Measurements from ENCODE around the gene ALOXE3. TPM values are rescaled to one million over a fixed set of nuclear protein-coding genes. Genes with fewer than 3 reads are reported as not detected.
"Not testable (repeated sequence)": the region's sequence is repeated elsewhere in the genome, so short reads cannot be mapped to it uniquely, and the experiment has no call there.

The ALOXE3 gene
- total and polyA plus RNA-seq, 4 donors, result not detected

GRCh38 chr17:8061851-8062250 is 56.5 kb downstream of the ALOXE3 start:
- Histone ChIP-seq H3K4me1 (ENCODE audit: control insufficient read depth in 4 of 4, insufficient read depth in 4 of 4, low read length in 3 of 4) (peaks cover 0 to 23% (median 16%) of the 10 kb centered on the region in 4 donors), H3K27me3 (ENCODE audit: control insufficient read depth in 4 of 4, insufficient read depth in 4 of 4, low read length in 3 of 4) (peaks cover 0 to 30% (median 5%) of the 10 kb centered on the region in 4 donors)
- not testable (repeated sequence) for H3K27ac ChIP-seq (ENCODE audit: low read depth in 1 of 2, low read length in 2 of 2); H3K9ac ChIP-seq (ENCODE audit: low read depth in 1 of 2, low read length in 2 of 2); DNase-seq (ENCODE audit: low spot score); H3K4me3 ChIP-seq (ENCODE audit: low read depth in 1 of 3, low read length in 3 of 3); H3K36me3 ChIP-seq (ENCODE audit: control insufficient read depth in 4 of 4, insufficient read depth in 3 of 4, low read depth in 1 of 4, low read length in 3 of 4); H3K9me3 ChIP-seq (ENCODE audit: control insufficient read depth in 4 of 4, low read length in 3 of 4)
- WGBS, result 68% methylated on average over 8 of the region's 8 CpGs

GRCh38 chr17:8060274-8060673 is 58.0 kb downstream of the ALOXE3 start:
- 6% methylated on average over 10 of the region's 10 CpGs for WGBS
- H3K4me3 ChIP-seq (ENCODE audit: low read depth in 1 of 3, low read length in 3 of 3), result no peak overlapping the region
- peaks cover 0 to 24% (median 16%) of the 10 kb centered on the region in 4 donors for H3K4me1 ChIP-seq (ENCODE audit: control insufficient read depth in 4 of 4, insufficient read depth in 4 of 4, low read length in 3 of 4)
- no peaks in the 10 kb centered on the region for H3K9me3 ChIP-seq (ENCODE audit: control insufficient read depth in 4 of 4, low read length in 3 of 4)
- no peaks in the 10 kb centered on the region for H3K36me3 ChIP-seq (ENCODE audit: control insufficient read depth in 4 of 4, insufficient read depth in 3 of 4, low read depth in 1 of 4, low read length in 3 of 4)
- no peak for TF ChIP-seq GABPA (IDR thresholded peaks at IDR 0.05 in 1 of 2, conservative IDR thresholded peaks at IDR 0.05 in 1 of 2)
- no peak for TF ChIP-seq MAX (IDR thresholded peaks at IDR 0.05)
- peak; percentile 92 to 93 for TF ChIP-seq RAD21 (IDR thresholded peaks at IDR 0.05)
- TF ChIP-seq CTCF (IDR thresholded peaks at IDR 0.05; ENCODE audit: low read depth, low read length, missing input control), result peak; percentile 84
- no peak for TF ChIP-seq ATF3 (IDR thresholded peaks at IDR 0.05)
- peak; percentile 74 for TF ChIP-seq YY1 (IDR thresholded peaks at IDR 0.05)
- no peak for TF ChIP-seq RXRA (IDR thresholded peaks at IDR 0.05)
- no peak overlapping the region for H3K9ac ChIP-seq (ENCODE audit: low read depth in 1 of 2, low read length in 2 of 2)
- DNase-seq (ENCODE audit: low spot score), result no peak
- H3K27ac ChIP-seq (ENCODE audit: low read depth in 1 of 2, low read length in 2 of 2), result no peak overlapping the region
- H3K27me3 ChIP-seq (ENCODE audit: control insufficient read depth in 4 of 4, insufficient read depth in 4 of 4, low read length in 3 of 4), result peaks cover 0 to 27% (median 6%) of the 10 kb centered on the region in 4 donors

- H3K4me3 ChIP-seq (ENCODE audit: low read depth in 1 of 3, low read length in 3 of 3), result no peak overlapping the region
- no peak overlapping the region for H3K9ac ChIP-seq (ENCODE audit: low read depth in 1 of 2, low read length in 2 of 2)
- no peaks in the 10 kb centered on the region for H3K9me3 ChIP-seq (ENCODE audit: control insufficient read depth in 4 of 4, low read length in 3 of 4)
Measured at GRCh38 chr17:8059131-8059530, 59.2 kb downstream of the ALOXE3 start.

More at GRCh38 chr17:8059131-8059530, 59.2 kb downstream of the ALOXE3 start:
- peaks cover 0 to 24% (median 16%) of the 10 kb centered on the region in 4 donors for H3K4me1 ChIP-seq (ENCODE audit: control insufficient read depth in 4 of 4, insufficient read depth in 4 of 4, low read length in 3 of 4)
- WGBS, result 3% methylated on average over 7 of the region's 7 CpGs
- TF ChIP-seq HNF4G (IDR thresholded peaks at IDR 0.05), result no peak
- no peak for TF ChIP-seq HNF4A (conservative IDR thresholded peaks at IDR 0.05)
- TF ChIP-seq ZBTB33 (IDR thresholded peaks at IDR 0.05), result no peak
- TF ChIP-seq SP1 (IDR thresholded peaks at IDR 0.05), result peak; percentile 22
- no peak for TF ChIP-seq FOXA1 (IDR thresholded peaks at IDR 0.05)
- TF ChIP-seq REST (IDR thresholded peaks at IDR 0.05), result no peak
- peak; percentile 30 for TF ChIP-seq YY1 (IDR thresholded peaks at IDR 0.05)
- no peak for TF ChIP-seq NR2F2 (IDR thresholded peaks at IDR 0.05)
- TF ChIP-seq CTCF (IDR thresholded peaks at IDR 0.05; ENCODE audit: low read depth, low read length, missing input control), result no peak
- no peak for TF ChIP-seq FOXA2 (IDR thresholded peaks at IDR 0.05)
- no peak for TF ChIP-seq JUND (IDR thresholded peaks at IDR 0.05)
- no peaks in the 10 kb centered on the region for H3K36me3 ChIP-seq (ENCODE audit: control insufficient read depth in 4 of 4, insufficient read depth in 3 of 4, low read depth in 1 of 4, low read length in 3 of 4)
- peaks cover 0 to 21% (median 5%) of the 10 kb centered on the region in 4 donors for H3K27me3 ChIP-seq (ENCODE audit: control insufficient read depth in 4 of 4, insufficient read depth in 4 of 4, low read length in 3 of 4)
- H3K27ac ChIP-seq (ENCODE audit: low read depth in 1 of 2, low read length in 2 of 2), result no peak overlapping the region
- DNase-seq (ENCODE audit: low spot score), result no peak

All from liver (tissue), 9 donors.